CD14-positive monocyte (primary cell): ENCODE measurements around the gene ANKRD1. TPM values are rescaled to one million over a fixed set of nuclear protein-coding genes. Genes with fewer than 3 reads are reported as not detected.

Experiments
- DNase-seq, 3 donors: peaks; one replicate each; pipeline ENCODE4 v3.0.0-alpha.2; 2011 to 2022
- H2AFZ ChIP-seq: 2 replicates; pipeline ENCODE4 v1.6.0; 2012; ENCODE audit warnings: mild to moderate bottlenecking, low read depth, low read length, inconsistent platforms; ENCODE audit not compliant: insufficient read depth, poor library complexity, severe bottlenecking
- H3K27ac ChIP-seq, 2 donors: 1 replicate in 1 of 2; 2 replicates in 1 of 2; pipeline ENCODE4 v1.5.1; 2012 to 2013; ENCODE audit warnings: low read length in 2 of 2, control low read depth in 1 of 2, inconsistent platforms in 1 of 2, low read depth in 1 of 2, mild to moderate bottlenecking in 1 of 2
- H3K27me3 ChIP-seq, 2 donors: one replicate each; pipeline versions ENCODE4 v1.6.0 to v1.6.1; 2011 to 2013; ENCODE audit warnings: low read length in 2 of 2; ENCODE audit not compliant: control insufficient read depth in 2 of 2, insufficient read depth in 2 of 2
- H3K36me3 ChIP-seq, 2 donors: replicated peaks in 1 of 2; 1 replicate in 1 of 2; 2 replicates in 1 of 2; pipeline versions ENCODE4 v1.5.1 to v1.6.1; 2012 to 2013; ENCODE audit warnings: low read length in 2 of 2, control low read depth in 1 of 2, inconsistent platforms in 1 of 2, mild to moderate bottlenecking in 1 of 2; ENCODE audit not compliant: insufficient read depth in 2 of 2, control insufficient read depth in 1 of 2
- H3K4me1 ChIP-seq, 2 donors: 1 replicate in 1 of 2; 2 replicates in 1 of 2; pipeline versions ENCODE4 v1.5.1 to v1.6.1; 2012 to 2013; ENCODE audit warnings: low read length in 2 of 2, control low read depth in 1 of 2, inconsistent platforms in 1 of 2, mild to moderate bottlenecking in 1 of 2, moderate library complexity in 1 of 2; ENCODE audit not compliant: insufficient read depth in 2 of 2, control insufficient read depth in 1 of 2
- H3K4me2 ChIP-seq: replicated peaks from 2 replicates; pipeline ENCODE3; 2012; ENCODE audit warnings: low read length, moderate library complexity, mild to moderate bottlenecking; ENCODE audit not compliant: poor library complexity, severe bottlenecking; ENCODE audit errors: extremely low read depth
- H3K4me3 ChIP-seq, 3 experiments: fragments of 200-600 bp in 1 of 3; sonication (generic) in 1 of 3; replicated peaks in 1 of 3; 1 replicate in 2 of 3; 2 replicates in 1 of 3; pipeline ENCODE4 v1.5.1; 2011 to 2013; ENCODE audit warnings: low read length in 3 of 3, mild to moderate bottlenecking in 3 of 3, control low read depth in 2 of 3, low read depth in 2 of 3, inconsistent platforms in 1 of 3, moderate library complexity in 1 of 3
- H3K79me2 ChIP-seq: 2 replicates; pipeline ENCODE4 v1.6.0; 2012; ENCODE audit warnings: mild to moderate bottlenecking, control low read depth, inconsistent platforms, low read length, moderate library complexity; ENCODE audit not compliant: insufficient read depth
- H3K9ac ChIP-seq: 2 replicates; pipeline ENCODE4 v1.6.0; 2017; ENCODE audit warnings: low read length, mild to moderate bottlenecking; ENCODE audit not compliant: insufficient read depth, poor library complexity, severe bottlenecking
- H3K9me3 ChIP-seq, 2 donors: replicated peaks in 1 of 2; 1 replicate in 1 of 2; 2 replicates in 1 of 2; pipeline versions ENCODE4 v1.5.1 to v1.6.1; 2012 to 2013; ENCODE audit warnings: low read length in 2 of 2, control low read depth in 1 of 2; ENCODE audit not compliant: control insufficient read depth in 1 of 2, insufficient read depth in 1 of 2
- H4K20me1 ChIP-seq: 2 replicates; pipeline ENCODE4 v1.6.0; 2012; ENCODE audit warnings: mild to moderate bottlenecking, low read length, control low read depth, moderate library complexity; ENCODE audit not compliant: insufficient read depth
- H3K27ac Mint-ChIP-seq, 7 donors: one replicate each; pipeline ENCODE4 v1.8.0; 2020; ENCODE audit warnings: mild to moderate bottlenecking in 7 of 7, mixed read lengths in 7 of 7, moderate library complexity in 6 of 7, inconsistent platforms in 2 of 7
- H3K27me3 Mint-ChIP-seq, 3 donors: one replicate each; pipeline ENCODE4 v1.8.0; 2021 to 2022; ENCODE audit warnings: low read depth in 3 of 3, mild to moderate bottlenecking in 3 of 3, mixed read lengths in 3 of 3, moderate library complexity in 3 of 3, inconsistent platforms in 1 of 3
- H3K36me3 Mint-ChIP-seq, 2 donors: one replicate each; pipeline ENCODE4 v1.8.0; 2020; ENCODE audit warnings: mixed read lengths in 2 of 2, inconsistent platforms in 1 of 2, mild to moderate bottlenecking in 1 of 2
- H3K4me1 Mint-ChIP-seq: one replicate; pipeline ENCODE4 v1.8.0; 2020; ENCODE audit warnings: mild to moderate bottlenecking, mixed read lengths
- H3K4me3 Mint-ChIP-seq, 2 donors: one replicate each; pipeline ENCODE4 v1.8.0; 2020; ENCODE audit warnings: mild to moderate bottlenecking in 2 of 2, mixed read lengths in 2 of 2, moderate library complexity in 1 of 2
- H3K9me3 Mint-ChIP-seq, 7 donors: one replicate each; pipeline ENCODE4 v1.8.0; 2020 to 2022; ENCODE audit warnings: mixed read lengths in 7 of 7, mild to moderate bottlenecking in 6 of 7, moderate library complexity in 6 of 7, inconsistent platforms in 2 of 7
- CTCF ChIP-seq: fragments of 200-600 bp; IDR thresholded peaks from one replicate; pipeline ENCODE4 v1.8.0; 2022; ENCODE audit warnings: antibody characterized with exemption, mild to moderate bottlenecking
- WGBS: methylation state at CpG from one replicate; pipeline ENCODE4 v1.1.5; 2013; ENCODE audit warnings: missing lambda C conversion rate; ENCODE audit not compliant: insufficient coverage; 5-methylcytosine and 5-hydroxymethylcytosine counted together
- intact Hi-C, 2 donors: fragments of 100-400 bp; cut with micrococcal nuclease; formaldehyde crosslinking; loops; one replicate each; pipeline versions ENCODE4 v1.15.0 to v1.15.1; 2023
- polyA plus RNA-seq, 3 donors: library from polyadenylated mRNA; depleted of rRNA in 1 of 3; unstranded in 2 of 3; stranded (reverse) in 1 of 3; fragments of 300-500 nt in 2 of 3; fragments of >200 nt in 1 of 3; fragmentation: Illumina TruSeq in 2 of 3; gene quantifications; 1 replicate in 2 of 3; 2 replicates in 1 of 3; pipeline ENCODE4 v1.2.3, GENCODE V29; 2012 to 2021

The ANKRD1 gene
- polyA plus RNA-seq, 3 donors, result not detected

GRCh38 chr10:90917968-90918318 lies 2.9 kb downstream of the ANKRD1 start:
- no peak overlapping the region for H3K4me3 Mint-ChIP-seq
- Histone ChIP-seq H3K27me3 (no peaks in the 10 kb centered on the region), H3K9ac (no peak overlapping the region), H3K4me2 (no peak overlapping the region), H3K4me1 (no peaks in the 10 kb centered on the region), H3K4me3 (no peak overlapping the region), H4K20me1 (no peaks in the 10 kb centered on the region), H3K79me2 (no peaks in the 10 kb centered on the region), H2AFZ (no peak overlapping the region), H3K27ac (no peak overlapping the region), H3K36me3 (no peaks in the 10 kb centered on the region), H3K9me3 (no peaks in the 10 kb centered on the region)
- no peaks in the 10 kb centered on the region for H3K9me3 Mint-ChIP-seq
- no peak for DNase-seq
- H3K36me3 Mint-ChIP-seq, result no peaks in the 10 kb centered on the region
- peaks cover 2% of the 10 kb centered on the region for H3K4me1 Mint-ChIP-seq
- intact Hi-C loops, result loop anchor here in 1 of 2 donors (10.0 kb wide), 1 partner anchor 337 kb away; no protein-coding TSS in a partner anchor
- 100% methylated on average over 2 of the region's 3 CpGs for WGBS
- H3K27me3 Mint-ChIP-seq, result peaks cover 6 to 10% (median 8%) of the 10 kb centered on the region in 3 donors
- no peak overlapping the region for H3K27ac Mint-ChIP-seq
- TF ChIP-seq CTCF, result no peak

GRCh38 chr10:90917238-90917967 lies 3.5 kb downstream of the ANKRD1 start:
- Histone ChIP-seq H3K4me3 (no peak overlapping the region), H3K79me2 (no peaks in the 10 kb centered on the region), H3K36me3 (no peaks in the 10 kb centered on the region), H4K20me1 (no peaks in the 10 kb centered on the region), H3K4me2 (no peak overlapping the region), H3K9ac (no peak overlapping the region), H3K27me3 (no peaks in the 10 kb centered on the region), H3K9me3 (no peaks in the 10 kb centered on the region), H2AFZ (no peak overlapping the region), H3K4me1 (no peaks in the 10 kb centered on the region), H3K27ac (no peak overlapping the region)
- no CpG with 5 or more reads among the region's 8 CpGs for WGBS
- intact Hi-C loops, result loop anchor here in 1 of 2 donors (10.0 kb wide), 1 partner anchor 337 kb away; no protein-coding TSS in a partner anchor
- no peak for TF ChIP-seq CTCF
- DNase-seq, result no peak
- H3K9me3 Mint-ChIP-seq, result no peaks in the 10 kb centered on the region
- H3K36me3 Mint-ChIP-seq, result no peaks in the 10 kb centered on the region
- H3K4me1 Mint-ChIP-seq, result peaks cover 2% of the 10 kb centered on the region
- H3K27ac Mint-ChIP-seq, result no peak overlapping the region
- no peak overlapping the region for H3K4me3 Mint-ChIP-seq
- H3K27me3 Mint-ChIP-seq, result peaks cover 6 to 10% (median 8%) of the 10 kb centered on the region in 3 donors
